Endodermal cell (in vitro differentiated cells): ENCODE data around the gene MSL3B.

Experiments
- DNase-seq: peaks from one replicate; pipeline ENCODE4 v3.0.0-alpha.2; 2017
- H3K27ac ChIP-seq: 2 replicates; pipeline ENCODE4 v1.5.1; 2013; ENCODE audit warnings: mild to moderate bottlenecking, low read depth, low read length, moderate library complexity
- H3K27me3 ChIP-seq: 2 replicates; pipeline ENCODE4 v1.6.1; 2013; ENCODE audit warnings: mild to moderate bottlenecking, low read length, moderate library complexity; ENCODE audit not compliant: insufficient read depth, control insufficient read depth, poor library complexity, severe bottlenecking
- H3K36me3 ChIP-seq: 2 replicates; pipeline ENCODE4 v1.7.0; 2013; ENCODE audit warnings: mild to moderate bottlenecking, low read length, moderate library complexity; ENCODE audit not compliant: control insufficient read depth, insufficient read depth
- H3K4me1 ChIP-seq: one replicate; pipeline ENCODE4 v1.7.0; 2013; ENCODE audit warnings: low read length; ENCODE audit not compliant: control insufficient read depth, insufficient read depth
- H3K4me3 ChIP-seq: 2 replicates; pipeline ENCODE4 v1.5.1; 2013; ENCODE audit warnings: mild to moderate bottlenecking, low read length, moderate library complexity
- H3K9ac ChIP-seq: 2 replicates; pipeline ENCODE4 v1.6.1; 2013; ENCODE audit warnings: mild to moderate bottlenecking, low read length, moderate library complexity; ENCODE audit not compliant: poor library complexity, severe bottlenecking; ENCODE audit errors: extremely low read depth
- H3K9me3 ChIP-seq: 2 replicates; pipeline ENCODE4 v1.6.1; 2013; ENCODE audit warnings: mild to moderate bottlenecking, low read length, moderate library complexity; ENCODE audit not compliant: control insufficient read depth
- H3K27ac Mint-ChIP-seq: 2 replicates; pipeline ENCODE4 v1.8.0; 2020; ENCODE audit warnings: mixed read lengths
- H3K27me3 Mint-ChIP-seq: 2 replicates; pipeline ENCODE4 v1.8.0; 2021; ENCODE audit warnings: mild to moderate bottlenecking, mixed read lengths; ENCODE audit not compliant: insufficient read depth
- H3K36me3 Mint-ChIP-seq: 2 replicates; pipeline ENCODE4 v1.8.0; 2020; ENCODE audit warnings: low read depth, mixed read lengths
- H3K4me1 Mint-ChIP-seq: 2 replicates; pipeline ENCODE4 v1.8.0; 2020; ENCODE audit warnings: mixed read lengths
- H3K4me3 Mint-ChIP-seq: 2 replicates; pipeline ENCODE4 v1.8.0; 2020; ENCODE audit warnings: mild to moderate bottlenecking, moderate library complexity, mixed read lengths
- H3K9me3 Mint-ChIP-seq: 2 replicates; pipeline ENCODE4 v1.8.0; 2020; ENCODE audit warnings: mild to moderate bottlenecking, mixed read lengths
- WGBS, 2 experiments: methylation state at CpG; one replicate each; pipeline versions ENCODE4 v1.1.5 to v1.1.7; 2013; ENCODE audit warnings: missing lambda C conversion rate in 2 of 2, mixed read lengths in 1 of 2; ENCODE audit not compliant: insufficient coverage in 1 of 2, insufficient read length in 1 of 2; 5-methylcytosine and 5-hydroxymethylcytosine counted together
- TF ChIP-seq, protein P1 (sequence below): fragments of 200-600 bp; sonication (generic); conservative IDR thresholded peaks from 2 replicates; pipeline ENCODE4 v1.5.0; 2021; ENCODE audit warnings: antibody characterized with exemption, mild to moderate bottlenecking

The MSL3B gene

DNA sequence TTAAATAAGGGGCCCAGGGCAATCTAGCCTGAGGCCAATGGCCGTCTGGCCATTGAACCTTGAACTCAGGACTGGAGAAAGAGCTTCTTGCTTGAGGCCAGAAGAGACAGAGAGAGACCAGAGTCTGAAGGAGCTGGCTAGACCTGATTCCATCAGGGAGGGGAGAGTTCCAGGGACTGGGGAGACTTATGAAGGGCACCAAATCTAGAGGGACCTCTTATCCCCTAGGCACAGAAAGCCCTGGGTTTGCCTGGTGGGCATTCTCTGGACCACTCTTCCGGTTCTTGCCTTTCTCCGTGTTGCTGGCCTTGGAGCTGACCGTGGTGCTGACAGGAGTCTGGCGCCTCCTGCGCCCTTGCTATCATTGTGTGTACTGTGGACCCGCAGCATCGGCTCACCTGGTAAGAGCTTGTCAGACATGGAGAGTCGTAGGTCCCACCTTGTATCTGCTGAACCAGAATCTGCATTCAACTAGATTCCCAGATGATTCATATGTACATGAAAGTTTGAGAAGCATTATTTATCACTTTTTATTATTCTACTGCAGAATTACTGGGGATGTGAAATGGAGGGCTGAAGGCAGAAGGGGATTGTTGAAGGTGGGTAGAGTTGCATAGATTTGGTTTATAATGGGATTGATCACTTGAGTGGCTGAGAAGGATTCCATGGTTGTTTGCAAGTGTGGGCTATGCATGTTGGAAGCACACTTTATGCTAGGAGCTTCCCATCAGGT, 44.7 kb upstream of the MSL3B start:
- Mint-ChIP-seq H3K27me3 (peaks cover 8% of the 10 kb centered on the region), H3K9me3 (no peaks in the 10 kb centered on the region), H3K36me3 (no peaks in the 10 kb centered on the region), H3K27ac (no peak overlapping the region), H3K4me1 (no peaks in the 10 kb centered on the region), H3K4me3 (no peak overlapping the region)
- H3K36me3 ChIP-seq = no peaks in the 10 kb centered on the region
- H3K9me3 ChIP-seq = no peaks in the 10 kb centered on the region
- DNase-seq = peak; percentile 94
- no peak overlapping the region for H3K4me3 ChIP-seq
- TF ChIP-seq, protein P1, sequence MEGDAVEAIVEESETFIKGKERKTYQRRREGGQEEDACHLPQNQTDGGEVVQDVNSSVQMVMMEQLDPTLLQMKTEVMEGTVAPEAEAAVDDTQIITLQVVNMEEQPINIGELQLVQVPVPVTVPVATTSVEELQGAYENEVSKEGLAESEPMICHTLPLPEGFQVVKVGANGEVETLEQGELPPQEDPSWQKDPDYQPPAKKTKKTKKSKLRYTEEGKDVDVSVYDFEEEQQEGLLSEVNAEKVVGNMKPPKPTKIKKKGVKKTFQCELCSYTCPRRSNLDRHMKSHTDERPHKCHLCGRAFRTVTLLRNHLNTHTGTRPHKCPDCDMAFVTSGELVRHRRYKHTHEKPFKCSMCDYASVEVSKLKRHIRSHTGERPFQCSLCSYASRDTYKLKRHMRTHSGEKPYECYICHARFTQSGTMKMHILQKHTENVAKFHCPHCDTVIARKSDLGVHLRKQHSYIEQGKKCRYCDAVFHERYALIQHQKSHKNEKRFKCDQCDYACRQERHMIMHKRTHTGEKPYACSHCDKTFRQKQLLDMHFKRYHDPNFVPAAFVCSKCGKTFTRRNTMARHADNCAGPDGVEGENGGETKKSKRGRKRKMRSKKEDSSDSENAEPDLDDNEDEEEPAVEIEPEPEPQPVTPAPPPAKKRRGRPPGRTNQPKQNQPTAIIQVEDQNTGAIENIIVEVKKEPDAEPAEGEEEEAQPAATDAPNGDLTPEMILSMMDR = no peak
- H3K9ac ChIP-seq = no peak overlapping the region
- no peak overlapping the region for H3K27ac ChIP-seq
- WGBS, 2 experiments = 15 to 31% methylated on average over 6 to 9 of the region's 9 CpGs
- no peaks in the 10 kb centered on the region for H3K4me1 ChIP-seq
- H3K27me3 ChIP-seq = peaks cover 14% of the 10 kb centered on the region

GRCh38 chr2:233907627-233908026, 39.4 kb upstream of the MSL3B start:
- no peaks in the 10 kb centered on the region for H3K4me1 Mint-ChIP-seq
- H3K27ac Mint-ChIP-seq = no peak overlapping the region
- H3K27ac ChIP-seq = no peak overlapping the region
- H3K27me3 Mint-ChIP-seq = peaks cover 12% of the 10 kb centered on the region
- 84 to 100% methylated on average over 2 to 3 of the region's 3 CpGs for WGBS, 2 experiments
- no peak overlapping the region for H3K9ac ChIP-seq
- no peaks in the 10 kb centered on the region for H3K4me1 ChIP-seq
- H3K36me3 ChIP-seq = no peaks in the 10 kb centered on the region
- no peak for DNase-seq
- H3K4me3 ChIP-seq = no peak overlapping the region
- H3K9me3 ChIP-seq = no peaks in the 10 kb centered on the region
- TF ChIP-seq, protein P1 = no peak
- H3K27me3 ChIP-seq = peaks cover 19% of the 10 kb centered on the region
- no peak overlapping the region for H3K4me3 Mint-ChIP-seq
- H3K9me3 Mint-ChIP-seq = no peaks in the 10 kb centered on the region
- no peaks in the 10 kb centered on the region for H3K36me3 Mint-ChIP-seq

DNA sequence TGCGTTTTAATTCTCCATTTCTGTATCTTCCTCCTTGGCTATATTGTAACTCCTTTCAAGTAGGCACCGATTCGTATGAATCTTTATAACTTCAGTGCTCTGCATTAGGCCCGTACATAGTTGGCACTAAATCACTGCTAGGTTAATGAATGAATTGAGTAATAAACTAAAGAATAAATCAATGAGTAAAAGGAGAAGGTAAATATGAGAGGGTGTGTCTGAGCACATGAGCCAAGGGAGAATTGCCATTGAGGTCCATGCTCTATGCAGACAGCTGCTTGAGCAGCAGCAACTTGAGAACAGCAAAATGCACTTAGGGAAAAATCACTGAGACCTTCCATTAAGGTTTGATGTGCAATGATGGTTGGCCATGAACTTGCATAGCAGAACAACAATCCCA, 37.8 kb upstream of the MSL3B start:
- DNase-seq = no peak
- Histone ChIP-seq H3K9ac (no peak overlapping the region), H3K9me3 (no peaks in the 10 kb centered on the region), H3K4me3 (no peak overlapping the region), H3K27me3 (peaks cover 19% of the 10 kb centered on the region), H3K36me3 (no peaks in the 10 kb centered on the region), H3K27ac (no peak overlapping the region), H3K4me1 (no peaks in the 10 kb centered on the region)
- Mint-ChIP-seq H3K36me3 (no peaks in the 10 kb centered on the region), H3K27ac (no peak overlapping the region), H3K9me3 (no peaks in the 10 kb centered on the region), H3K4me1 (no peaks in the 10 kb centered on the region), H3K4me3 (no peak overlapping the region), H3K27me3 (peaks cover 12% of the 10 kb centered on the region)
- TF ChIP-seq, protein P1 = no peak
- 92 to 97% methylated on average over 3 to 4 of the region's 4 CpGs for WGBS, 2 experiments
